Measurements from ENCODE around the gene KIF21A.
"Not testable (repeated sequence)": the region's sequence is repeated elsewhere in the genome, so short reads cannot be mapped to it uniquely, and the experiment has no call there.

Gene KIF21A

DNA sequence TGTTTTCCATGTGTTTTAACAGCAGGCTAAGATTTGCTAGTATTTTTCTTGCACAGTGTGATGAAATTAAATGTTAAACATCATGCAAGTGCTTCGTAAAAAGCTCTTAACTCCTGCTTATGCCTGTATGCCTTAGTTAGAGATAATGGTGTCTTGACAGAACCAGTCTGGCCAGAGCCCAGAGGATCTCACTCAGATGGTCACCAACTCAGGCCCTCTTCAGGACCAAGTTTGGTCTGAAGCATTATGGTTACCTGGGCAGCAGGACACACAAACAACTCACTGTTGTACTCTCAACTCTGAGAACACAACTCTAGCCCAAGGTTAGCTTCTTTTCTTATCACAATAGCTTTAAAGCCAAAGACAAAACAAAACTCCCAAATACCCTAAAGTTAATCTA, 115.4 kb downstream of the KIF21A start:
- Mint-ChIP-seq H3K9me3 (no peaks in the 10 kb centered on the region), H3K27ac (no peak overlapping the region), H3K4me3 (no peak overlapping the region), H3K27me3 (no peaks in the 10 kb centered on the region), H3K4me1 (peaks cover 13% of the 10 kb centered on the region), H3K36me3 (ENCODE audit: low read depth) (peaks cover 27% of the 10 kb centered on the region)
- DNase-seq (no peak), ATAC-seq (no peak)

GRCh38 chr12:39319180-39319579, 123.7 kb downstream of the KIF21A start:
- ATAC-seq (no peak), DNase-seq (no peak)
- Mint-ChIP-seq H3K4me1 (no peaks in the 10 kb centered on the region), H3K4me3 (no peak overlapping the region), H3K27me3 (no peaks in the 10 kb centered on the region), H3K27ac (no peak overlapping the region), H3K36me3 (ENCODE audit: low read depth) (peaks cover 2% of the 10 kb centered on the region), H3K9me3 (no peaks in the 10 kb centered on the region)

DNA sequence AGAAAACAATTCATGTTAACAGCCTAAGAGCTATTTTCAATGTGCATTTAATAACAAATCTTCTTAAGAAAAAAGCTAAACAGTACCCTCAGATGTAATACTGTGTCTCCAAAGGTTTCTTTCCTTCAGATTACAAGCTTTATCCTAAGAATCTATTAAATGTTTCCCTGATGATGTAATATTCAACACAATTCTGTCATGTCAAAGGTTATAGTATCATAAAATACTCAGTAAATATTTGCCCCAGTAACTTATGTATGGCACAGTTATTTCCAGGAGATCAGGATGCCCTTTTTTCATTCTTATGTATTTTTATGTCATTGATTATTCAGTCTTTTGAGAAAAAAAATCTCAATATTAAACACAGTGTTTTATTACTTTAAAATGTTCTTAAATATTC, 128.4 kb downstream of the KIF21A start:
- H3K27ac Mint-ChIP-seq, result no peak overlapping the region
- H3K4me1 Mint-ChIP-seq, result no peaks in the 10 kb centered on the region
- H3K27me3 Mint-ChIP-seq, result no peaks in the 10 kb centered on the region
- H3K9me3 Mint-ChIP-seq, result no peaks in the 10 kb centered on the region
- no peak overlapping the region for H3K4me3 Mint-ChIP-seq
- DNase-seq (no peak), ATAC-seq (no peak)
- H3K36me3 Mint-ChIP-seq (ENCODE audit: low read depth), result peaks cover 6% of the 10 kb centered on the region

DNA sequence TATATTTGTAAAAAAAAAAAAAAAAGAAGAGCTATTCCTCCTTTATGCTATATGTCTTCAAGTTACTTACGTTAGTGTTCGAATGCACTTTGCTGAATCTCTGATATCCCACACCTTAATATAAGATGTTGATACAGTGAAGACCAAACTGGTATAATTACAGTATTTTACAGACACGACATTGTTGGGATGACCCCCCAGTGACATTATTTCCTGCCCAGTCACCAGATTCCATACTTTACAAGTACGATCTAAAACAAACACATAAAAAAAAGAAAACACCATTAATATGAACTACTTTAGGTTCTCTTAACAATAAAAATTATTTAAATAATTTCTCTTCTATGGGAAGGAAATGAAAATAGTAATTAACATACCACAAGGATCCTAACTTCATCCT, 133.4 kb downstream of the KIF21A start:
- Mint-ChIP-seq H3K27me3 (no peaks in the 10 kb centered on the region), H3K9me3 (no peaks in the 10 kb centered on the region), H3K4me1 (no peaks in the 10 kb centered on the region), H3K36me3 (ENCODE audit: low read depth) (peaks cover 26% of the 10 kb centered on the region), H3K4me3 (no peak overlapping the region), H3K27ac (no peak overlapping the region)
- no peak for DNase-seq
- no peak for ATAC-seq

DNA sequence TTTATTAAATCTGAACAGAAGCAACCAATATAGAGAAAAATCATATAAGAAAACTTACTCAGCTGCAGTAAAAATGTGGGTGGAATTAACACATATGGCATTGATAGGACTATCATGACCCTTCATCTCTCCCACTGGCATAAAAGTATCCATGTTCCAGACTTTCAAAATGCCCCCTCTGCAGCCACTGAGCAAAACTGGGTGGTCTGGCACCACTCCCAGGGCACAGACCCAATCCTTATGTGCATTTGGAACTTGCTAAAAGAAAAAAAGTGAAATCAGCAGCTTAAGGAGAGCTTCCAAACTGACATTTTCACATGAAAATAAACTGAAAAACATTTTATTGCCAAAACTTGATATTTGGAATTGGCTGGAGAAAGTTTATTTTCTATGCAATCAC, 141.5 kb downstream of the KIF21A start:
- H3K27me3 Mint-ChIP-seq, result no peaks in the 10 kb centered on the region
- no peak overlapping the region for H3K4me3 Mint-ChIP-seq
- H3K36me3 Mint-ChIP-seq (ENCODE audit: low read depth), result peaks cover 30% of the 10 kb centered on the region
- H3K4me1 Mint-ChIP-seq, result no peaks in the 10 kb centered on the region
- DNase-seq (no peak), ATAC-seq (no peak)
- H3K27ac Mint-ChIP-seq, result no peak overlapping the region
- peaks cover 5% of the 10 kb centered on the region for H3K9me3 Mint-ChIP-seq

- H3K36me3 Mint-ChIP-seq (ENCODE audit: low read depth), result peaks cover 27% of the 10 kb centered on the region
- H3K27me3 Mint-ChIP-seq, result no peaks in the 10 kb centered on the region
- H3K4me3 Mint-ChIP-seq, result no peak overlapping the region
- peaks cover 5% of the 10 kb centered on the region for H3K9me3 Mint-ChIP-seq
- no peaks in the 10 kb centered on the region for H3K4me1 Mint-ChIP-seq
- DNase-seq, result no peak
- H3K27ac Mint-ChIP-seq, result no peak overlapping the region
- no peak for ATAC-seq
Observed at GRCh38 chr12:39300799-39301198, 142.1 kb downstream of the KIF21A start.

- ATAC-seq, result no peak
- H3K4me3 Mint-ChIP-seq, result no peak overlapping the region
- DNase-seq, result no peak
- H3K9me3 Mint-ChIP-seq, result peaks cover 5% of the 10 kb centered on the region
- peaks cover 15% of the 10 kb centered on the region for H3K36me3 Mint-ChIP-seq (ENCODE audit: low read depth)
- no peak overlapping the region for H3K27ac Mint-ChIP-seq
- H3K4me1 Mint-ChIP-seq, result no peaks in the 10 kb centered on the region
- H3K27me3 Mint-ChIP-seq, result no peaks in the 10 kb centered on the region
Observed at GRCh38 chr12:39297891-39298290, 145.0 kb downstream of the KIF21A start.

- Mint-ChIP-seq H3K27ac (no peak overlapping the region), H3K27me3 (no peaks in the 10 kb centered on the region), H3K4me3 (no peak overlapping the region), H3K36me3 (ENCODE audit: low read depth) (peaks cover 15% of the 10 kb centered on the region), H3K4me1 (no peaks in the 10 kb centered on the region), H3K9me3 (peaks cover 5% of the 10 kb centered on the region)
- ATAC-seq (no peak), DNase-seq (no peak)
Observed at GRCh38 chr12:39296496-39296895, 146.4 kb downstream of the KIF21A start.

DNA sequence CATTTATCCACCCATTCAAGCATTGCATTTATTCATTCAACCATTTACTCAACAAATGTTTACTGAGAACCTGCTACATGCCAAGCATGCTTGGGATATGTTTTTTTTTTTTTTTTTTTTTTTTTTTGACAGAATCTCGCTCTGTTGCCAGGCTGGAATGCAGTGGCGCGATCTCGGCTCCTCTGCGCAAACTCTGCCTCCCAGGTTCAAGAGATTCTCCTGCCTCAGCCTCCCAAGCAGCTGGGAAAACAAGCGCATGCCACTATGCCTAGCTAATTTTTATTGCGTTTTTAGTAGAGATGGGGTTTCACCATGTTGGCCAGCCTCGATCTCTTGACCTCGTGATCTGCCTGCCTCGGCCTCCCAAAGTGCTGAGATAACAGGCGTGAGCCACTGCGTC, 147.3 kb downstream of the KIF21A start:
- not testable (repeated sequence) for H3K27me3 Mint-ChIP-seq, ATAC-seq, H3K9me3 Mint-ChIP-seq, H3K27ac Mint-ChIP-seq, H3K4me1 Mint-ChIP-seq, DNase-seq, H3K4me3 Mint-ChIP-seq
- H3K36me3 Mint-ChIP-seq (ENCODE audit: low read depth), result peaks cover 15% of the 10 kb centered on the region

GRCh38 chr12:39294715-39295114, 148.2 kb downstream of the KIF21A start:
- H3K4me3 Mint-ChIP-seq, result no peak overlapping the region
- peaks cover 5% of the 10 kb centered on the region for H3K9me3 Mint-ChIP-seq
- H3K27me3 Mint-ChIP-seq, result no peaks in the 10 kb centered on the region
- no peak overlapping the region for H3K27ac Mint-ChIP-seq
- H3K36me3 Mint-ChIP-seq (ENCODE audit: low read depth), result peaks cover 12% of the 10 kb centered on the region
- no peaks in the 10 kb centered on the region for H3K4me1 Mint-ChIP-seq
- no peak for ATAC-seq
- DNase-seq, result no peak

- no peak for ATAC-seq
- DNase-seq, result no peak
- Mint-ChIP-seq H3K36me3 (ENCODE audit: low read depth) (peaks cover 6% of the 10 kb centered on the region), H3K9me3 (peaks cover 5% of the 10 kb centered on the region), H3K27ac (no peak overlapping the region), H3K27me3 (no peaks in the 10 kb centered on the region), H3K4me1 (no peaks in the 10 kb centered on the region), H3K4me3 (no peak overlapping the region)
Observed at GRCh38 chr12:39292125-39292630, 150.7 kb downstream of the KIF21A start.

DNA sequence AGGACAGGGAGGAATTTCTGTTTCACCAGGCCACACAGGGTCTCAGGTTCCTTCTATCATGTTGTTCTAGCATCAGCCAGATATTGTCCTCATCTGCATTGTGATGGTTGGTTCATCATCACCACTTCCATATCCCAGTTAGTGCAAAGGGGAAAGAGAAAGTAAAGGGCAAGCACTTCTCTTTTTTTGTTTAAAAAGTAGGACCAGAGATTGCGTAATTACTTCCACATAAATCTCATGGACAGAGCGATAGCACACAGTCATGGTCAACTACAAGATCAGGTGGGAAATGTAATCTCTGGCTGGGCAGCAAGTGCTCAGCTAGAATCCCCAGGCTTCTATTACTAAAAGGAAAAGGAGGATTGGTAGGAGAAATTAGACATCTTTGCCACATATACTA, 155.1 kb downstream of the KIF21A start:
- Mint-ChIP-seq H3K9me3 (no peaks in the 10 kb centered on the region), H3K36me3 (ENCODE audit: low read depth) (no peaks in the 10 kb centered on the region), H3K27me3 (no peaks in the 10 kb centered on the region), H3K4me3 (no peak overlapping the region), H3K27ac (no peak overlapping the region), H3K4me1 (no peaks in the 10 kb centered on the region)
- ATAC-seq (no peak), DNase-seq (no peak)

DNA sequence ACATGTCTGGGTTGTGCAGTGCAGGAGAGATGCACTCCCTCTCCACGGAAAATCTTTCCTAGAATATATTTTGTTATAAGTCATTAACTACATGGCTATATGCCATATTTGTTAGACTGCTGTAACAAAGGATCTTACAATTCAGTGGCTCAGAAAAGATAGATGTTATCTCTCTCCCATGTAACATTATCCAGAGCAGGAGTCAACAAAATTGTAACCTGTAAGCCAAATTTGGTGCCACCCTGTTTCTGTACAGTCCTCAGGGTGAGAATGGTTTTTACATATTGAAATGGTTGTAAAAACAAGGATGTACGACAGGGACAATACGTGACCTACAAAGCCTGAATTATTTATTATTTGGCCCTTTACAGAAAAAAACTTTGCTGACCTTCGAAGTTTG, 155.5 kb downstream of the KIF21A start:
- H3K4me1 Mint-ChIP-seq, result no peaks in the 10 kb centered on the region
- no peaks in the 10 kb centered on the region for H3K9me3 Mint-ChIP-seq
- no peak overlapping the region for H3K4me3 Mint-ChIP-seq
- ATAC-seq (no peak), DNase-seq (no peak)
- H3K36me3 Mint-ChIP-seq (ENCODE audit: low read depth), result no peaks in the 10 kb centered on the region
- H3K27ac Mint-ChIP-seq, result no peak overlapping the region
- H3K27me3 Mint-ChIP-seq, result no peaks in the 10 kb centered on the region

- no peak for DNase-seq
- Mint-ChIP-seq H3K36me3 (ENCODE audit: low read depth) (no peaks in the 10 kb centered on the region), H3K27me3 (peaks cover 8% of the 10 kb centered on the region), H3K27ac (no peak overlapping the region), H3K4me3 (no peak overlapping the region), H3K4me1 (no peaks in the 10 kb centered on the region), H3K9me3 (no peaks in the 10 kb centered on the region)
- ATAC-seq, result no peak
Observed at GRCh38 chr12:39278426-39278825, 164.5 kb downstream of the KIF21A start.

DNA sequence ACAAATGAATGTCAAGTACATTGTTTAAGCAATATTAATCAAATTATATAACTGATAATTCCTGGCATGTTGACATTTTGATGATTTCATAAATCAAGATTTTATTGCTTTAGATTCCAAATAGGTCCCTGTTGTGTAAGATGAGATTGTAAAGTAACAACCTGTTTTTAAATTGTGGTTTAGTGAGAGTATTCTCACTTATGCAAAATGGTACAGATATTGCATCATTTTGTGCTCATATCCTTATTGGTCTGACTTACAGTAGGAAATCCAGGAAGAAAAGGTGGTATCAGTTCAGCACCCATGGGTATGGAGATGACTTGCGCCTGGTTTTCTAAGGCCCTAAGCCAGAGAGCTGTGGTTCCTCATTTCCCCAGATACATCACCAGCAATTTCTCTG, 165.5 kb downstream of the KIF21A start:
- H3K9me3 Mint-ChIP-seq, result no peaks in the 10 kb centered on the region
- ATAC-seq (no peak), DNase-seq (no peak)
- peaks cover 12% of the 10 kb centered on the region for H3K27me3 Mint-ChIP-seq
- H3K27ac Mint-ChIP-seq, result no peak overlapping the region
- no peak overlapping the region for H3K4me3 Mint-ChIP-seq
- H3K4me1 Mint-ChIP-seq, result no peaks in the 10 kb centered on the region
- H3K36me3 Mint-ChIP-seq (ENCODE audit: low read depth), result no peaks in the 10 kb centered on the region

DNA sequence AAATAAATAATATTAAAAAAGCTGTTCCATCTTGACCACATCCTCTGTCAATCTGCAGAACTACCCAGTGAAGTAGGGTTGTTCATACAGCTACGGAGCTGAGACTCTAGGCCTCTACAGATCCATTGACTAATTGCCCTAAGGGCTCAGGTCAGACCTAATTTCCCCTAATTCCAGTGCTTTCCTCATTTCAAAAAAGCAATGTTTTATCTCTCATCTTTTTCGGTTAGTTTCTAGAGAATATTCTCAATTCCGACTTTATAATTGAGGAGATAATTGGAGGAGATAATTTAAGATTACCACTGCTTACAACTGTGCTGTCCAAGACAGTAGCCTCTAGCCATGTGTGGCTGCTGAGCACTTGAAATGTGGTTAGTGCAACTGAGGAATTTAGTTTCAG, 167.1 kb downstream of the KIF21A start:
- Mint-ChIP-seq H3K36me3 (ENCODE audit: low read depth) (no peaks in the 10 kb centered on the region), H3K4me1 (no peaks in the 10 kb centered on the region), H3K27ac (no peak overlapping the region), H3K27me3 (peaks cover 12% of the 10 kb centered on the region), H3K4me3 (no peak overlapping the region), H3K9me3 (no peaks in the 10 kb centered on the region)
- ATAC-seq (no peak), DNase-seq (no peak)

Measured in activated naive CD8-positive, alpha-beta T cell treated with anti-CD3 and anti-CD28 coated beads, Interleukin-2, amount 50 U/mL, for 24 hours (primary cell).